ENCODE results near the gene UBIAD1. TPM values are rescaled to one million over a fixed set of nuclear protein-coding genes. Genes with fewer than 3 reads are reported as not detected.
"Not testable (repeated sequence)": the region's sequence is repeated elsewhere in the genome, so short reads cannot be mapped to it uniquely, and the experiment has no call there.

The UBIAD1 gene
- total RNA-seq, 1 experiment from 2014 or later: 13.6 TPM

- no peak for DNase-seq (ENCODE audit: extremely low read depth, low read depth)
These were observed 6.2 kb downstream of the UBIAD1 start for GRCh38 chr1:11279152-11279551.

GRCh38 chr1:11279630-11280029 is 6.6 kb downstream of the UBIAD1 start:
- DNase-seq (ENCODE audit: extremely low read depth, low read depth): no peak

- no peak for DNase-seq (ENCODE audit: extremely low read depth, low read depth)
These were observed 7.8 kb downstream of the UBIAD1 start for GRCh38 chr1:11280719-11281376.

GRCh38 chr1:11281518-11282331 is 8.7 kb downstream of the UBIAD1 start:
- no peak for DNase-seq (ENCODE audit: extremely low read depth, low read depth)

- no peak for DNase-seq (ENCODE audit: extremely low read depth, low read depth)
These were observed 10.2 kb downstream of the UBIAD1 start for GRCh38 chr1:11283151-11283550.

- DNase-seq (ENCODE audit: extremely low read depth, low read depth): no peak
These were observed 11.8 kb downstream of the UBIAD1 start for GRCh38 chr1:11284784-11285183.

GRCh38 chr1:11285883-11286734 is 13.1 kb downstream of the UBIAD1 start:
- no peak for DNase-seq (ENCODE audit: extremely low read depth, low read depth)

GRCh38 chr1:11286735-11287410 is 13.9 kb downstream of the UBIAD1 start:
- DNase-seq (ENCODE audit: extremely low read depth, low read depth): no peak

GRCh38 chr1:11289064-11289463 is 16.1 kb downstream of the UBIAD1 start:
- DNase-seq (ENCODE audit: extremely low read depth, low read depth): no peak

- no peak for DNase-seq (ENCODE audit: extremely low read depth, low read depth)
These were observed 18.1 kb downstream of the UBIAD1 start for GRCh38 chr1:11291049-11291448.

GRCh38 chr1:11293856-11294255 is 20.9 kb downstream of the UBIAD1 start:
- no peak for DNase-seq (ENCODE audit: extremely low read depth, low read depth)

- no peak for DNase-seq (ENCODE audit: extremely low read depth, low read depth)
These were observed 22.0 kb downstream of the UBIAD1 start for GRCh38 chr1:11294951-11295350.

- DNase-seq (ENCODE audit: extremely low read depth, low read depth): no peak
These were observed 22.9 kb downstream of the UBIAD1 start for GRCh38 chr1:11295905-11296304.

GRCh38 chr1:11297774-11298173 is 24.8 kb downstream of the UBIAD1 start:
- DNase-seq (ENCODE audit: extremely low read depth, low read depth): not testable (repeated sequence)

GRCh38 chr1:11298390-11299224 is 25.6 kb downstream of the UBIAD1 start:
- DNase-seq (ENCODE audit: extremely low read depth, low read depth): no peak

- DNase-seq (ENCODE audit: extremely low read depth, low read depth): no peak
These were observed 26.2 kb downstream of the UBIAD1 start for GRCh38 chr1:11299225-11299574.

GRCh38 chr1:11301601-11302000 is 28.6 kb downstream of the UBIAD1 start:
- DNase-seq (ENCODE audit: extremely low read depth, low read depth): no peak

- DNase-seq (ENCODE audit: extremely low read depth, low read depth): no peak
These were observed 29.4 kb downstream of the UBIAD1 start for GRCh38 chr1:11302366-11302765.

GRCh38 chr1:11305516-11305915 is 32.5 kb downstream of the UBIAD1 start:
- DNase-seq (ENCODE audit: extremely low read depth, low read depth): not testable (repeated sequence)

- DNase-seq (ENCODE audit: extremely low read depth, low read depth): no peak
These were observed 34.9 kb downstream of the UBIAD1 start for GRCh38 chr1:11307852-11308251.

All from NCI-H460 (cell line).